Activated CD4-positive, alpha-beta T cell treated with anti-CD3 and anti-CD28 coated beads, Interleukin-2, amount 10 ng/mL, durations not matched to agents 24 days and 14 days (primary cell): ENCODE results near the gene SEC23IP. TPM values are rescaled to one million over a fixed set of nuclear protein-coding genes. Genes with fewer than 3 reads are reported as not detected.

Experiments used
- DNase-seq: peaks from one replicate; pipeline ENCODE4 v3.0.0; 2022
- H3K27ac Mint-ChIP-seq: one replicate; pipeline ENCODE4 v1.8.0; 2022; ENCODE audit warnings: mild to moderate bottlenecking, mixed read lengths
- H3K27me3 Mint-ChIP-seq: one replicate; pipeline ENCODE4 v1.8.0; 2022; ENCODE audit warnings: mixed read lengths
- H3K36me3 Mint-ChIP-seq: one replicate; pipeline ENCODE4 v1.8.0; 2022; ENCODE audit warnings: low read depth, mild to moderate bottlenecking, mixed read lengths
- H3K4me1 Mint-ChIP-seq: one replicate; pipeline ENCODE4 v1.8.0; 2021; ENCODE audit warnings: mixed read lengths
- H3K4me3 Mint-ChIP-seq: one replicate; pipeline ENCODE4 v1.8.0; 2022; ENCODE audit warnings: mild to moderate bottlenecking, moderate library complexity, mixed read lengths
- H3K9me3 Mint-ChIP-seq: one replicate; pipeline ENCODE4 v1.8.0; 2021; ENCODE audit warnings: mixed read lengths
- intact Hi-C: fragments of 100-400 bp; cut with micrococcal nuclease; formaldehyde crosslinking; loops from one replicate; pipeline ENCODE4 v1.15.1; 2023
- total RNA-seq: library from RNA; stranded (reverse); gene quantifications from 2 replicates; pipeline ENCODE4 v1.2.3, GENCODE V29; 2022

SEC23IP gene
- total RNA-seq, 1 donor from 2014 or later = 78.0 TPM

DNA sequence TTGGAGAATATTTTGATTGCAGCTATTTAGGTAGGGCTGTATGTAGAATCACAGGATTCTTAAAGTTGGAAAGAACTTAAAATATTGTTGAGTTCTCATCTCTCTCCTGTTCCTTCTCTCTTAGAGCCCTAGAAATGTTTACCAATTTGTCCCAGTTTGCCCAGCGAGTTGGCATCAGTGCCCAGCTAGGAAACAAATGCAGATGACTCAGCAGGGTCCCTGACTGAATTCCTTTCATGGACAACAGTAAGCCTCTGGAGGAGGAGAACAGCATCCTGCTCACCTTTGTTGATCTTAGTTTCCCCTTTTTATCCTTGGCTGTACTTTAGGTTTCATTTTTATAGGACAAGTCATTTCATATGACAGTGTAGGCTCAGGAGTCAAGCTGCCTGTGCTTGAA is 89.3 kb downstream of the SEC23IP start:
- H3K4me1 Mint-ChIP-seq = no peaks in the 10 kb centered on the region
- intact Hi-C loops = no loop called here
- H3K4me3 Mint-ChIP-seq = no peak overlapping the region
- peaks cover 3% of the 10 kb centered on the region for H3K9me3 Mint-ChIP-seq
- H3K27me3 Mint-ChIP-seq = peaks cover 6% of the 10 kb centered on the region
- no peak overlapping the region for H3K27ac Mint-ChIP-seq
- no peak for DNase-seq
- no peaks in the 10 kb centered on the region for H3K36me3 Mint-ChIP-seq

DNA sequence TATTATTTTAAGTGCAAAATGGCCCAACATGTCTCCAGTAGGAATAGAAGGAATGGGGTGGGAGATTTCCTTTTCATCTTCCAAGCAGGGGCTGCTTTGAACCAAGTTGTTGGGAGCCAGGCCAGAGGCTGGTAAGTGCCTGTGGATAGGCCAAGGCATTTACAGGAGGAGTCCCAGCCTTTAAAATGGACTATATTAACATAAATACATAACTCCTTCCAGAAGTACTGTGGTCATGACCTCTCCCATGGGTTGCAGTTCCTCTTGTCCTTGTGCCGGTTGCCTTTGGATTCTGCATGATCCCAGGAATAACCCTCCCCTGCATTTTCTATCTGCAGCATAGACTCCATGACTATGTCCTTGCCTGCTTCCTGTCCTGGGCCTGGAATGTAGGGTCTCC is 95.8 kb downstream of the SEC23IP start:
- H3K4me1 Mint-ChIP-seq = no peaks in the 10 kb centered on the region
- DNase-seq = no peak
- peaks cover 15% of the 10 kb centered on the region for H3K27me3 Mint-ChIP-seq
- no peaks in the 10 kb centered on the region for H3K36me3 Mint-ChIP-seq
- H3K4me3 Mint-ChIP-seq = no peak overlapping the region
- H3K27ac Mint-ChIP-seq = no peak overlapping the region
- H3K9me3 Mint-ChIP-seq = peaks cover 3% of the 10 kb centered on the region
- intact Hi-C loops = no loop called here

DNA sequence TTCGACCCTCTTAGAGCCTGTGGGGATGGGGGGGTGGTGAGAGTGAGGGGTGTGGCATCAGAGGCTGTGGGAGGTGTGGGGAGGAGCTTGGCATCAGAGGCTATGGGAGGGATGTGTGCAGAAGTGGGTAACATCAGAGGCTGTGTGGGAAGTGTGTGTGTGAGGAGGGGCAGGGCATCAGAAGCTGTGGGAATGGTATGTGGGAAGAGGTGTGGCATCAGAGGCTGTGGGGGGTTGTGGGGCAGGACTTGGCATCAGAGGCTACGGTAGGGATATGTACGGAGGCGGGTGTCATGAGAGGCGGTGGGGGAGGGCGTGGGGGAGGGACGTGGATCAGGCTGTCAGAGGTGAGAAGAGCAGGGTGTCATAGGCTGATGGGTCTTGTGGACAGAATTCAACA is 97.4 kb downstream of the SEC23IP start:
- no peak for DNase-seq
- intact Hi-C loops = no loop called here
- Mint-ChIP-seq H3K4me1 (no peaks in the 10 kb centered on the region), H3K4me3 (no peak overlapping the region), H3K36me3 (no peaks in the 10 kb centered on the region), H3K27me3 (peaks cover 25% of the 10 kb centered on the region), H3K9me3 (peaks cover 3% of the 10 kb centered on the region), H3K27ac (no peak overlapping the region)

- DNase-seq = no peak
- H3K27ac Mint-ChIP-seq = no peak overlapping the region
- H3K36me3 Mint-ChIP-seq = no peaks in the 10 kb centered on the region
- H3K27me3 Mint-ChIP-seq = peaks cover 27% of the 10 kb centered on the region
- peaks cover 4% of the 10 kb centered on the region for H3K9me3 Mint-ChIP-seq
- H3K4me3 Mint-ChIP-seq = no peak overlapping the region
- intact Hi-C loops = no loop called here
- no peaks in the 10 kb centered on the region for H3K4me1 Mint-ChIP-seq
These were observed 98.5 kb downstream of the SEC23IP start for GRCh38 chr10:119991066-119991465.

- Mint-ChIP-seq H3K27ac (no peak overlapping the region), H3K4me3 (no peak overlapping the region), H3K9me3 (peaks cover 7% of the 10 kb centered on the region), H3K4me1 (no peaks in the 10 kb centered on the region), H3K36me3 (no peaks in the 10 kb centered on the region), H3K27me3 (peaks cover 30% of the 10 kb centered on the region)
- DNase-seq = no peak
- intact Hi-C loops = no loop called here
These were observed 99.3 kb downstream of the SEC23IP start for GRCh38 chr10:119991816-119992215.

Other genes starting within 250 kb of the SEC23IP start
- 27.7 and 29.1 TPM in 2 replicates for gene BAG3, start 241.3 kb upstream of the SEC23IP start, total RNA-seq
- gene INPP5F, start 166.7 kb upstream of the SEC23IP start, total RNA-seq = 18.1 and 18.3 TPM in 2 replicates
- 125 and 128 TPM in 2 replicates for gene MCMBP, start 19.9 kb upstream of the SEC23IP start, total RNA-seq